ENCODE results near the gene H1-8. TPM values are rescaled to one million over a fixed set of nuclear protein-coding genes. Genes with fewer than 3 reads are reported as not detected.

The H1-8 gene
- total RNA-seq, 1 donor from 2014 or later, result not detected

GRCh38 chr3:129558081-129558771 is 15.3 kb downstream of the H1-8 start:
- TF ChIP-seq CTCF (conservative IDR thresholded peaks at IDR 0.05; ENCODE audit: low read depth, low read length), result no peak
- no peak for DNase-seq (ENCODE audit: low read depth)
- H3K4me3 ChIP-seq (ENCODE audit: low read depth, low read length), result no peak overlapping the region

GRCh38 chr3:129558772-129559564 is 16.0 kb downstream of the H1-8 start:
- no peak for DNase-seq (ENCODE audit: low read depth)
- H3K4me3 ChIP-seq (ENCODE audit: low read depth, low read length), result no peak overlapping the region
- no peak for TF ChIP-seq CTCF (conservative IDR thresholded peaks at IDR 0.05; ENCODE audit: low read depth, low read length)

GRCh38 chr3:129559565-129560079 is 16.6 kb downstream of the H1-8 start:
- no peak for TF ChIP-seq CTCF (conservative IDR thresholded peaks at IDR 0.05; ENCODE audit: low read depth, low read length)
- H3K4me3 ChIP-seq (ENCODE audit: low read depth, low read length), result no peak overlapping the region
- no peak for DNase-seq (ENCODE audit: low read depth)

GRCh38 chr3:129560269-129560787 is 17.4 kb downstream of the H1-8 start:
- DNase-seq (ENCODE audit: low read depth), result no peak
- TF ChIP-seq CTCF (conservative IDR thresholded peaks at IDR 0.05; ENCODE audit: low read depth, low read length), result no peak
- no peak overlapping the region for H3K4me3 ChIP-seq (ENCODE audit: low read depth, low read length)

- no peak for TF ChIP-seq CTCF (conservative IDR thresholded peaks at IDR 0.05; ENCODE audit: low read depth, low read length)
- no peak overlapping the region for H3K4me3 ChIP-seq (ENCODE audit: low read depth, low read length)
- no peak for DNase-seq (ENCODE audit: low read depth)
Observed at GRCh38 chr3:129560911-129561594, 18.1 kb downstream of the H1-8 start.

- DNase-seq (ENCODE audit: low read depth), result no peak
- H3K4me3 ChIP-seq (ENCODE audit: low read depth, low read length), result no peak overlapping the region
- no peak for TF ChIP-seq CTCF (conservative IDR thresholded peaks at IDR 0.05; ENCODE audit: low read depth, low read length)
Observed at GRCh38 chr3:129561619-129562248, 18.8 kb downstream of the H1-8 start.

Measured in epithelial cell of proximal tubule (primary cell).